ENCODE data around the gene METAP2.
"Not testable (repeated sequence)": the region's sequence is repeated elsewhere in the genome, so short reads cannot be mapped to it uniquely, and the experiment has no call there.

Gene METAP2

GRCh38 chr12:95473884-95474659, at the start of gene METAP2:
TSS of gene METAP2 (plus strand) at chr12:95474152. CDS start at chr12:95474180, 28 bp downstream.
- DNase-seq: peak; percentile 94

GRCh38 chr12:95424271-95424994, 49.5 kb upstream of the METAP2 start:
- DNase-seq: no peak

- DNase-seq: no peak
These were observed 44.8 kb upstream of the METAP2 start for GRCh38 chr12:95429172-95429510.

GRCh38 chr12:95431120-95431519, 42.8 kb upstream of the METAP2 start:
- DNase-seq: no peak

GRCh38 chr12:95435355-95435754, 38.6 kb upstream of the METAP2 start:
- DNase-seq: no peak

- DNase-seq: no peak
These were observed 36.4 kb upstream of the METAP2 start for GRCh38 chr12:95437565-95437964.

GRCh38 chr12:95439461-95440230, 34.3 kb upstream of the METAP2 start:
- no peak for DNase-seq

GRCh38 chr12:95440401-95440800, 33.6 kb upstream of the METAP2 start:
- DNase-seq: no peak

- no peak for DNase-seq
These were observed 30.5 kb upstream of the METAP2 start for GRCh38 chr12:95443459-95443858.

GRCh38 chr12:95445099-95445498, 28.9 kb upstream of the METAP2 start:
- not testable (repeated sequence) for DNase-seq

- no peak for DNase-seq
These were observed 28.0 kb upstream of the METAP2 start for GRCh38 chr12:95445884-95446505.

- DNase-seq: no peak
These were observed 27.4 kb upstream of the METAP2 start for GRCh38 chr12:95446506-95446900.

GRCh38 chr12:95449656-95450055, 24.3 kb upstream of the METAP2 start:
- DNase-seq: not testable (repeated sequence)

- DNase-seq: not testable (repeated sequence)
These were observed 21.5 kb upstream of the METAP2 start for GRCh38 chr12:95452501-95452900.

- not testable (repeated sequence) for DNase-seq
These were observed 20.1 kb upstream of the METAP2 start for GRCh38 chr12:95453881-95454280.

- not testable (repeated sequence) for DNase-seq
These were observed 19.2 kb upstream of the METAP2 start for GRCh38 chr12:95454780-95455215.

- not testable (repeated sequence) for DNase-seq
These were observed 16.3 kb upstream of the METAP2 start for GRCh38 chr12:95457605-95458004.

- DNase-seq: no peak
These were observed 15.2 kb upstream of the METAP2 start for GRCh38 chr12:95458761-95459160.

GRCh38 chr12:95459310-95459709, 14.6 kb upstream of the METAP2 start:
- no peak for DNase-seq

GRCh38 chr12:95460105-95460504, 13.8 kb upstream of the METAP2 start:
- no peak for DNase-seq

GRCh38 chr12:95460896-95461295, 13.1 kb upstream of the METAP2 start:
- no peak for DNase-seq

GRCh38 chr12:95462081-95462480, 11.9 kb upstream of the METAP2 start:
- DNase-seq: no peak

- no peak for DNase-seq
These were observed 11.4 kb upstream of the METAP2 start for GRCh38 chr12:95462551-95462950.

Data from stimulated activated CD4-positive, alpha-beta T cell treated with anti-CD3 and anti-CD28 coated beads, Interleukin-4, amount 100 ng/mL, for 1 hour (primary cell).